ENCODE results near the gene NTRK1.

NTRK1 gene

GRCh38 chr1:156860628-156861423 lies at the start of gene NTRK1:
TSS of gene NTRK1 (plus strand) at chr1:156860865. CDS start at chr1:156860935, 70 bp downstream.
- peak; percentile 77 for DNase-seq

- DNase-seq: no peak
Observed at GRCh38 chr1:156811168-156811567, 49.5 kb upstream of the NTRK1 start.

GRCh38 chr1:156812293-156812990 lies 48.2 kb upstream of the NTRK1 start:
- DNase-seq: no peak

GRCh38 chr1:156813298-156813697 lies 47.4 kb upstream of the NTRK1 start:
- no peak for DNase-seq

- DNase-seq: peak; percentile 90
Observed at GRCh38 chr1:156813750-156814570, 46.7 kb upstream of the NTRK1 start.

GRCh38 chr1:156814571-156815260 lies 45.9 kb upstream of the NTRK1 start:
- DNase-seq: peak; percentile 74

GRCh38 chr1:156815307-156815826 lies 45.3 kb upstream of the NTRK1 start:
- DNase-seq: no peak

- DNase-seq: peak; percentile 71
Observed at GRCh38 chr1:156815961-156816422, 44.7 kb upstream of the NTRK1 start.

GRCh38 chr1:156816561-156817328 lies 43.9 kb upstream of the NTRK1 start, which contains the start of gene SH2D2A:
TSS of gene SH2D2A (minus strand) at chr1:156816848. CDS start at chr1:156816708, 140 bp downstream.
- peak; percentile 93 for DNase-seq

GRCh38 chr1:156821801-156822200 lies 38.9 kb upstream of the NTRK1 start:
- DNase-seq: no peak

- DNase-seq: no peak
Observed at GRCh38 chr1:156822680-156823079, 38.0 kb upstream of the NTRK1 start.

- no peak for DNase-seq
Observed at GRCh38 chr1:156823210-156823790, 37.4 kb upstream of the NTRK1 start.

- DNase-seq: no peak
Observed at GRCh38 chr1:156826630-156827029, 34.0 kb upstream of the NTRK1 start.

GRCh38 chr1:156828400-156829124 lies 32.1 kb upstream of the NTRK1 start:
- DNase-seq: no peak

- DNase-seq: no peak
Observed at GRCh38 chr1:156832434-156832833, 28.2 kb upstream of the NTRK1 start.

GRCh38 chr1:156833603-156834002 lies 27.1 kb upstream of the NTRK1 start:
- no peak for DNase-seq

GRCh38 chr1:156834322-156834721 lies 26.3 kb upstream of the NTRK1 start:
- no peak for DNase-seq

- no peak for DNase-seq
Observed at GRCh38 chr1:156836041-156836654, 24.5 kb upstream of the NTRK1 start.

GRCh38 chr1:156836892-156837291 lies 23.8 kb upstream of the NTRK1 start:
- no peak for DNase-seq

- DNase-seq: peak; percentile 82
Observed at GRCh38 chr1:156838972-156839371, 21.7 kb upstream of the NTRK1 start.

All from activated CD8-positive, alpha-beta memory T cell treated with anti-CD3 and anti-CD28 coated beads for 24 hours (primary cell).